HG02852 (cell line): Measurements from ENCODE around the gene SURF1.

ENCODE experiments used
- ATAC-seq: cut with Tn5 transposase; IDR thresholded peaks from one replicate; pipeline ENCODE4 v1.9.1; 2021; ENCODE audit warnings: mild to moderate bottlenecking, moderate library complexity; ENCODE audit not compliant: unreplicated experiment

SURF1 gene

DNA sequence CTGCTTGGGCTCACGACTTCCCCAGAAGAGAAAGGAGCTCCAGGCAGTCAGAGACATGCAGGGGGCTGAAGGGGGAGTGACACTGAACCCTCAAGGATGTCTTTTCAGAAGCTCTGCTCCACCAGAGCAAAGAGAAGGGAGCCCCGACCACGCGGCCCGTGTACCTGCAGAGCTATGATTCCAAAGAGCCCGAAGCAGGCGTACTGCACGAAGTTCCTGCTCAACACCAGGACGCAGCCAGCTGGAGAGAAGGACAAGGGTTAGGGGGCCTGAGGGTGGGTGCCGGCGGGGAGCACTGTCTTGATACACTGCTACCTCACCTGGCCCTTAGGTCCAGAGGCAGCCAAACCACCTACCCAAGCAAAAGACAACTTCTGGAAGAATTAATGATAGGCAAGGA, 10.1 kb upstream of the SURF1 start:
- no peak for ATAC-seq

GRCh38 chr9:133362359-133363044, 6.2 kb upstream of the SURF1 start:
- no peak for ATAC-seq

GRCh38 chr9:133361507-133362092, 5.3 kb upstream of the SURF1 start:
- no peak for ATAC-seq

DNA sequence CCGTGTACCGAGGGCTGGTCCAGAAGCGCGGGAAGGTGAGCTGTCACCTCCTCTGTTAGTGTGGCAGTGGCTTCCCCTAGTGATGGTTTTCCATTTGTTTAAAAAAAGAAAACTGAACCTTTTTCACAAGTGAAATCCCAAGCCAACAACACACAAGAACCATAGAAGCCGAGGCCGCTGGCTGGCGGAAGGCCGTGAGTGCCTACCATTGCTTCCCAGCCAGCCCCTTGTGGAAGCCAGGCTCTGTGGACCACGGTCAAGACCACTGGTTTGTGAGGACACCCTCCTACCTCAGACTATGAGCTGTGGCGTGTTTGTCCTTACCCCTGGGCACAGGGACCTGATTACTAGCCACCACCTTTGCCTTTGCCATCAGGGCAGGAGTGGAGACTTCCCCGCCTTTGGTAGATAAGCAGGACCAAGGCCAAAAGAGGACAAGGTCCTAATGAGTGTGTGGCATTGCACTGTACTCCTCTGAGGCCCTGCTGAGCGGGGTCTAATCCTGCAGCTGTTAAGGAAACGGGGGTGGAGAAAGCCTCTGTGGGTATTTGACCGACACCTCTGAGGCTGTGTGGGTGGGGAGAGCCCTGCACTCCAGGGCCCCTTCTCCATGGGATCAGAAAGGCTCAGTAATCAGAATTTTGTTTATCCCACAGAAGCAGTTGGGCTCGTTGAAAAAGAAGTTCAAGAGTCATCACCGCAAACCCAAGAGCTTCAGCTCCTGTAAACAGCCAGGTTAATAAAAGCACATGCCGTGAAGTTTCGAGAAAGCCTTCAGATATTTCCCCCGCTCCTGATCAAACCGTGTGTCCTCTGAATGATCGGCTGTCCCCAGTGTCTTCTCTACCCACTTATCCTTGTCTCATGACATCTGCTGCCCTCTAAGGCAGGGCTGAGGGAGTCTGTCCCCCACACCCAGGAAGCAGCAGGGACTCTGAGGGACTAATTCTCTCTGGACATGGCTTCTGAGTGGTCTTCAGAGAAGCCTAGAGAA, 4.4 kb upstream of the SURF1 start:
- no peak for ATAC-seq

DNA sequence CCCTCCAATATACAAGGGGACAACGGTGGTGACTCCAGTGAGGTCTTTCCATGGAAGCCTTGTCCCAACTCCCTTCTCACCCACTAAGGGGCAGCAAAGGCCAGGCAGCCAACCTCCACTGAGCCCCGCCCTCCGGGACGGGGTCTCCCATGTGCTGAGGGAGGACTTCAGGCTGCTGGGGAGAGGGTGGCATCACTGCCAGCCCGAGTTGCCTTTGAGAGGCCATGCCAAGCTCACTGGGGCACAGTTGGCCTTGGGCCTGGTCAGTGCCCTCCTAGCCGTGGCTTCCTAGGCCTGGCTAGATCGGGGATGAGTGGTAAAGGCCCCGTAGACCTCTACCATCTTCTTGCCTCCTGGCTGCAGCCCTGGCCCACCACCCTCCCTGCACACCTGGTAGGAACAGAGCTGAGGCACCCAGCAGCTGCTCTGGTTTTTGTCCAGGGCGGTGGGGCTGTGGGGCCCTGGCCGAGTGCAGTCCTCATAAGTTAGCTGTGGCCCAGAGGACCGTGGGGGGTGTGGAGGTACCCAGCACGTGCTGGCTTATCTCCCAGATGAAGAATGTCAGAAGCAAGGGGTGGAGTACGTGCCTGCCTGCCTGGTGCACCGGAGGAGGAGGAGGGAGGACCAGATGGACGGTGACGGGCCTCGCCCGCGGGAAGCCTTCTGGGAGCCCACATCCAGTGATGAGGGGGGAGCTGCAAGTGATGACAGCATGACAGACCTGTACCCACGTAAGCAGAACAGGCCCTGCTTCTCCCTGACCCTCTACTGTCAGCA, 3.3 kb upstream of the SURF1 start:
- no peak for ATAC-seq

GRCh38 chr9:133357656-133358055, 1.4 kb upstream of the SURF1 start:
- ATAC-seq = no peak

- peak; percentile 24 for ATAC-seq
Measured at GRCh38 chr9:133355881-133356357, 368 bp downstream of the SURF1 start.

- no peak for ATAC-seq
Measured at GRCh38 chr9:133354766-133355165, 1.5 kb downstream of the SURF1 start.

- no peak for ATAC-seq
Measured at GRCh38 chr9:133353548-133353947, 2.7 kb downstream of the SURF1 start.

GRCh38 chr9:133352635-133353340, 3.5 kb downstream of the SURF1 start:
- no peak for ATAC-seq

DNA sequence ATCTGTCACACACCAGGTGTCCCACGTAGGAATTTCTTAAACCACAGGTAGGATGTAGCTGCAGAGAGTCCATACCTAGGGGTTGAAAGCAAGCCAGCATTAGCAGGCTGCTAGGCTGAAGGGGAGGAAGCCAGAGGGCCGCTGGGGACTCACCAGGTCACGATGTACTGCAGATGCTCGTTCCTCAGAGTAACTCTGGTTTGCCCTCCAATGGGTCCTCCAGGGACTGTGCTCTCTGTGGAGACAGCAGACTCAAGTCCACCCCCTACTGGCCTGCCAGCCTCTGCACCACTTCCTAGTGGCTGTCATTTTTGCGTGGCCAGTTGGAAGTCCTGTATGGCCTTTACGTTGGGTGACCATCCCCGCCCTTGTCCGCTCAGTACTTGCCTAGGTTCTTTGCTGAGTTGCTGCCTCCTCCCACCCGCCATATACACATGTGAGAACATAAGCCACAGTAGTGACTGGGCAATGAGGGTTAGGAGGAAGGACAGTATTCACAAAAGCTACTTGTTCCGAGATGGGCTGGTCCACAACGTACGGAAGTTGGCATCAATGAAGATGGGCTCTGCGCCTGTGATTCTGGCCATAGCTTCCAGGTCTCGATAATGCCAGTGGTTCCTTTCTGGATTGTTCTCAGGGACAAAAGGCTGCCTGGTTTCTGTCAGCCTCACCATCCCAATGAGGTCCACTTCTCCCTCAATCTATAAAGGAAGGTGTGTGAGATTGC, 4.2 kb downstream of the SURF1 start:
- no peak for ATAC-seq

GRCh38 chr9:133351526-133351907, 4.8 kb downstream of the SURF1 start:
- ATAC-seq = no peak

DNA sequence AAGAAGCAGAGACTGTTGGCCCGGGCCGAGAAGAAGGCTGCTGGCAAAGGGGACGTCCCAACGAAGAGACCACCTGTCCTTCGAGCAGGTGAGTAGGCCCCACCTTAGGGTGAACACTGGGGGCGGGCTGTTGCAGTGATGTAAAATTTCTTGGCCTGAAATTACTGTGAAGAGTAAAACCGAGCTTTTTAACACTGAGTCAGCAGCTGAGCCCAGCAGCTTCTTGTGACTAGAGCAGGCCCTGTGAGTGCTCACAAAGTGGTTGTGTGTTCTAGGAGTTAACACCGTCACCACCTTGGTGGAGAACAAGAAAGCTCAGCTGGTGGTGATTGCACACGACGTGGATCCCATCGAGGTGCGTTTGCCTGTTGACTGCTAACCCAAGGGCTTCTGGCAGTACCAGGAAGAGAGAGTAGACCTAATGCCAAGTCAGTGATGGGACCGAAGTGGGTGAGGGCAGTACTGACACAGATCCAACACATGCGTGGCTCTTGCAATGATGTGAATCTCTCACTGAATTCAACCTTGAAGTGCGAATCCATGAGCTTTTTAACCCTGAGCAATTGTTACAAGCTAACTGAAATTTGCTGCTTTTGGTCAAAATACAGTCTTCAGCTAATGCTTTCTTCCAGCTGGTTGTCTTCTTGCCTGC, 6.2 kb downstream of the SURF1 start:
- no peak for ATAC-seq

DNA sequence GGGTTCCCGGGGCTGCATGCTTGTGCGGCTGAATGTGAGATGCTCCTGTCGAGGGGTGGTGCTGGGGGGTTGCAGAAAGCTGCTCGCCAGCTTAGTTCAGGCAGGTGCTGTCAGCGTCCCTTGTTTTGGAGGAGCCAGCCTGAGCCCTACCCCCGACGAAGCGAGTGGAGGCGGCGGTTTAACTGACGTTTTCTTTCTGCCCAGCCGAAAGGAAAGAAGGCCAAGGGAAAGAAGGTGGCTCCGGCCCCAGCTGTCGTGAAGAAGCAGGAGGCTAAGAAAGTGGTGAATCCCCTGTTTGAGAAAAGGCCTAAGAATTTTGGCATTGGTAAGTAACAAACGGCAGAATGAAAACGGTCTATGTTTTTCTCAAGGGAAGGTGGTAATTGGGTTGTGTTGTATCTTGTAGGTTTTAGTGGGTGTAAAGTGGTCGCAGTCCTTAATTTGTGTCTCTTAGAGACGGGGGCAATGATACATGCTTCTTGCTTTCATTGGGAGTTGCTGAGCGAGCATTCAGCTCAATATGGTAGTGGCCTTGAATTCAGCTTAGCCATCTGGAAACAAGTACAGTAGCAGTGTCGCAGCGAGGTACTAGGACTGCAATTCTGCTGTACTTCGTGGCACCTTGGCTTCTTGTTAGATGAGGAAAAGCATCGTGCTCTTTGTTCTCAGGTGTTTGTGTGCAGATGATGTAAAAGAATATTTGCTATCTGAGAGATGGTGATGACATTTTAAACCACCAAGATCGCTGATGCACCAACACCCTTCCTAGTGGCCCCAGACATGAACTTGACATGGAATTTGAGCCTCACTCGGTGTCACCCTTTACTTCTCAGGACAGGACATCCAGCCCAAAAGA, 7.3 kb downstream of the SURF1 start:
- no peak for ATAC-seq

DNA sequence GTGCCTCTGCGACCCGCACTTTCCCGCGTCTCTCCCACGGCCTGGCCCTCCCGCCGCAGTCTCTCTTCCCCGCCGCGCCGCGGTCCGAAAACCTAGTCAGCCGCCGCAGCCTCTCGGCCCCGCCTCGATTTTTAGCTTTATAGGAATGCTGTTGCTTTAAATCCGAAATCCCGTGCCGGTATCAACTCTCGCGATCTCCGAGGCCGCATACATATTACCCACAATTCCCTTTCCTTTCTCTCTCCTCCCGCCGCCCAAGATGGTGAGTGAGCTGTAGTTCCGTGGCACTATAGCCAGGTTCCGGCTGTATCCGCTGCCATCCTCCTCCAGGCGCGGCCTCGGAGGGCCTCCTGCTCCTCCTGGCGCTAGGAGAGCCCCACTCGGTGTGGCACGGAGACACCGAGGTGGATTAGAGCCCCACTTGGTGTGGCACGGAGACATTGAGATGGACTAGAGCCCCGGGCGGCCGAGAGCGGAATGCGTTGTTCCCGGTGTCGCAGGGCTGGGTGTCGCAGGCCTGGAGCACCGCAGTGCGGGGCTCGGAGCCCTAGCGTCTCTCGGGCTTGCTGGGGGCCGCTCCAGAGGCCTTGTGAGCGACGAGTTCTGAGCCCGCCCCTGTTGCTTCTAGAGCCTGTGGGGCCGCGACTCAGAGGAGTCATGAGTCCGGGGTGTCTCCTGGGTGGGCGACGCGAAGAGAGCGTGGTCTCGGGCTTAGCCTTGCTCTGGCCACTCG, 8.1 kb downstream of the SURF1 start, which contains the start of the genes MED22 and RPL7A:
TSS of gene MED22 (minus strand) at position 147 of the 733 bp plus-strand sequence. CDS start 1,469 bp downstream, outside the sequence.
TSS of gene RPL7A (plus strand) at position 234 of the 733 bp plus-strand sequence. CDS start at position 260, 26 bp downstream.
- ATAC-seq = peak; percentile 61

- peak; percentile 32 for ATAC-seq
Measured at GRCh38 chr9:133347515-133347984, 8.7 kb downstream of the SURF1 start.
